ENCODE results near the gene FBXW11.

The FBXW11 gene

GRCh38 chr5:172015346-172015745 is 8.9 kb upstream of the FBXW11 start:
- no peak for FAIRE-seq

DNA sequence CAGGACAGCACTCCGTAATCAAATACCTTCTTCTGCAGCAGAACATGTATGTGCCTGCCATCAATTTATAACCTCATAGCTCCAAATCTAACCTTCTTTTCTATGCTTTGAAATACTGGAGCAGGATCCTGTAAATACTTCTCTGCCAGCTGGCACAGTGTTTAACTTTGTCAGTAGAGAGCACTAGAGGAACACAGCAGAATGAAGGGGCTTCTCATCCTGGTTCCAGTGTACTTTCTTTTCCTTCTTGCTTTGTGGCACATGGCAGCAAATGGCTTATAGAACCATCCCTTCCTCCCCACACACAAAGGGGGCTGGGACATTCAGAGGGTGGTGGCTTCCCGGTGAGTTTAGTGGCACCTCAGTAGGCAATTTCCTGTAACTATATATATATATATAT is 3.8 kb upstream of the FBXW11 start:
- no peak for FAIRE-seq

DNA sequence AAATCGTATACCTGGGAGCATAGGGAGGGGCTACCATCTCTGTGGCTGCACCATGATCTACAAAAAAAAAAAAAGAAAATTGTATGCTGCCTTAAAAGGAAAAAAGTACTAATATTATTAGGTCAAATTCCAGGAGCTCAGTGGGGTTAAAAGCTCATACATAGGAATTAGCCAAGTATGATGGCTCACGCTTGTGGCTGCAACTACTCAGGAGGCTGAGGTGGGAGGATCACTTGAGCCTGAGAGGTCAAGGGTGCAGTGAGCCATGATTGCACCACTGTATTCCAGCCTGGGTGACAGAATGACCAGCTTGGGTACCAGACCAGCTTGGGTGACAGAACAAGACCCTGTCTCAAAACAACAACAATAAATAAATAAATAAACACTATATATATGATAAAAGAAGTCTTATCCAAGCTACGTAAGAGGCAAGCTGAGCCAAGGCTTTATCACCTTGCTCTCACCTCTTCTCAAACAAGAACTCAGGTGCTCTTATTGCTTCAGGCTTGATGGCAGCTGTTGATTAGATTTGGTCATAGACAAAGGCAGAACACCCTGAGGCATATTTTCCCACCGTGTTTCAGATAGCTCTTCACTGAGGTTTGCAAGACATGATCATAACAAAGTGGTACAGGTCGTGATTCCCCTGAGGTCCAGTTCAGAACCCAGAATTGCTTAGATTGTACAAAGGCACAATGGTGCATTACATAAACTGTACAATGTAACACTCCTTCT is 3.3 kb upstream of the FBXW11 start:
- FAIRE-seq = no peak

DNA sequence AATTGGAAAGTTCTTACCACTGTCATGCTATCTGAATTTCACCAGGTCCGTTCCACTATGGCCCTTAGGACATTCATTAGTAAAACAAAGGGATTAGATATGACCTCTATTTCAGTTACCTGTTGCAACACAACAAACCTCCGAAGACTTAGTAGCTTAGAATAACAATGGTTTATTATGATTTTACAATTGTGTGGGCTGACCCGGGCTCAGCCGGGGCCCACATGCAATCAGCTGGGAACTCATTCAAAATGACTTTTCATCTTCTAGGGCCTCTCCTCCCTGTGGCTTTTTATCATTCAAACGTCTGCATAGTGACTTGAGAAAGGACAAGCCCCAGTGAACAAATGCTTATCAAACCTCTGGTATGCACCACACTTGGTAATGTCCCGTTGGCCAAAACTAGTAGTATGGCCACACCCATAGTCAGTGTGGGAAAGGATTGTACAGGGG is 2.3 kb upstream of the FBXW11 start:
- no peak for FAIRE-seq

DNA sequence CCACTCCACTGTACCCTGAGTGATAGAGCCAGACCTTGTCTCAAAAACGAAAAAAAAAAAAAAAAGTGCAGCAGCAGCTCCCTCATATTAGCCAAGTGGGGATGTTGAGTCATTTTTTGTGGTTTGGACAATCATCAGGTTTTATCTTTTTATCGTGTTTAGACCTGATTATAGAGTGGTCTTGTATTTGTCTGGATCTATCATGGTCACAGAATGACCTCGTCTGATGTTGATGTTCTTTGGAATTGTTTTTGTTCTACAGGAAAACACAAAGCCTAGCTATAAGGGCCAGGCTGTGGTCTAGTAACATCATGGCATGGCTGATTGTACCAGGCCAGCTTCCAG is 1.6 kb upstream of the FBXW11 start:
- FAIRE-seq = no peak

- no peak for FAIRE-seq
These were observed 1.0 kb upstream of the FBXW11 start for GRCh38 chr5:172007175-172008110.

DNA sequence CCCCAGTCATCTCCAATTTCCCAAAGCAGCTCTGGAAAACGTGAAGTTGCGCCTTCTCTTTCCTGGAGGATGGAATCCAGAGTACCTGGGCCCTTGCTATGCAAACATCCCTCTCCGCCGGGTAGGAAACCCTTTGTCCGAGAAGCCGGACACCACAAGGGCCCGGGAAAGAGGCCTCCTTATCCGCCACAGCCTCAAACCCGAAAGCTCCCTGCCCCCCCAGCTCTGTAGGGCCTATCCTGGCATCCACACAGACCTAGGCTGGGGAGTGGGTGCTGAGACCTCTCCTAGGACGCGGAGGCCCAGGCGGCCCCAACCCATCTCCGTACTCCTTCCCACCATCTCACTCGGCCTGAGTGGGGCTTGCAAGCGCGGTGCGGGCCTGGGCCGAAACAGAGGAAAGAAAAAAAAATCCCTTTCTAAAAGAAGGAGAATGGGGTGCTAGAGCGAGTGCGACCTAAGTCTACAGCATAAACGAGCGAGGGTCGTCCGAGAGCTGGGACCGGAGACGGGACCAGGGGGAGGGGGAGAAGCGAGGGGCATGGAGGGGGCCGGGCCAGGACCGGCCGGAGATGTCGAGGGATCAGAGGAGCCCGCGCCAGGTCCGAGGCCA is 624 bp downstream of the FBXW11 start:
- FAIRE-seq = no peak

GRCh38 chr5:172004824-172005237 is 1.6 kb downstream of the FBXW11 start:
- FAIRE-seq = no peak

- FAIRE-seq = no peak
These were observed 2.7 kb downstream of the FBXW11 start for GRCh38 chr5:172003746-172004145.

DNA sequence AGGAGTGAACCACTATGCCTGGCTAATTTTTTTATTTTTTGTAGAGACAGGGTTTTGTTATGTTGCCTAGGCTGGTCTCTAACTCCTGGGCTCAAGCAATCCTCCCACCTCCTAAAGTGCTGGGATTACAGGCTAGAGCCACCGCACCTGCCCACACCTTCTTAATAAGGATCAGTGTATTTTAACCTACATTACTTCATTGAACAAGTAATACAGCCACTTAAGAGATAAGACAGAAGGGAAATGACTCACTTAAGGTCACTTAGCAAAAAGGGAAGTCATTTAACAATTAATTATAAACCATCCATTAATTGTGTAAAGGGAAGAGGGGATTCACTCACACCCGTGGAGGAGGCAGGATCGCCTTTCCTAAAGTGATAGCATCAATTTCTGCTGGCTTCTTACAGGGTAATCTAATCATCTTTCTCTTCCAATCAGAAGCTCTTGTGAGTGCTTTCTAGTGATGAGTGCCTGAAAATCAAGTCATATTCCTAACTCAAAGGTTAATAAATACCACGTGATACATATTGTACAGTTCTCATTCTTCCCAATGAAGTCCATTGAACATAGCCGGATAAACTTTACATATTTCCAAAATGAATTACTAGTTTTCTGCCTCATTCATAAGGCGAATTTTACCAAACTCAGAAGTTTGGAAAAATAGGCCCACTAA is 3.5 kb downstream of the FBXW11 start:
- no peak for FAIRE-seq

- no peak for FAIRE-seq
These were observed 4.1 kb downstream of the FBXW11 start for GRCh38 chr5:172002310-172002709.

GRCh38 chr5:171999877-172000276 is 6.6 kb downstream of the FBXW11 start:
- no peak for FAIRE-seq

GRCh38 chr5:171999100-171999499 is 7.3 kb downstream of the FBXW11 start:
- FAIRE-seq = no peak

DNA sequence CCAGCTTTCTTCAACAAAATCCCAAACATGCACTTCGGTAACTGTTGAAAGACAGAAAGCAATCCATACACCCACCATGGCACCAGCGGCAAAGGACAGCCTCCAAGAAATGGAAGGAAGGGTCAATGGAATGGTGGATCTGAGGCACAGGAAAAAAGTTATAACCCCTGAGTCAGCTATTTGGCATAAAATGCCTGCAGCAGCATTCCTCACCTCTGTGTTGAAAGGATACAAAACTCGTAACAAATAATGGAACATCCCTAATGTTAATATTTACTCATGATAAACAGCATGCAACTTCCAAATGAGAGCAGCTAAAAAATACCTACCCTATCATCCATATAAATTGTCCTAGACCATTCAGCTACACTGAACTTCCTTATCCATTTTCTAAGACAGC is 9.4 kb downstream of the FBXW11 start:
- no peak for FAIRE-seq

DNA sequence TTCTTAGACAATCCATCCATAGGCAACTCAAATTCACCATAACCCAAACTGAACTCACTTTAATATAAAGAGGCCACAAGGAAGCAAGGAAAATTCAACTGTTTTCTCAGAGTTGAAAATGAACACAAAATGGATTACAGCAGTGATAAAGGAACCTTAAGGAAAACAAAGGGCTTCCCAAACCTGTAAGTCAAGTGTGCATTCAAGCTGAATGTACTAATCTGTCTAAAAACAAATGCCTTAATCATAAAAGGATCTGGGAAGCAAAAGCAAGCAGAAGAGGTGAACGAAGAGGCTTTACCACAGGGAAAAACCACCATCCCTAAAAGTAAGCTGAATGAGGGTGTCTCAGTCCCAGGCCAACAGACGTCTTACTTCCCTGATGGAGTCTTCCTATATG is 13.6 kb downstream of the FBXW11 start:
- no peak for FAIRE-seq

GRCh38 chr5:171992305-171992704 is 14.1 kb downstream of the FBXW11 start:
- FAIRE-seq = no peak

- FAIRE-seq = no peak
These were observed 15.8 kb downstream of the FBXW11 start for GRCh38 chr5:171990713-171991015.

- no peak for FAIRE-seq
These were observed 16.3 kb downstream of the FBXW11 start for GRCh38 chr5:171989946-171990712.

- FAIRE-seq = no peak
These were observed 17.2 kb downstream of the FBXW11 start for GRCh38 chr5:171989276-171989675.

- FAIRE-seq = no peak
These were observed 19.7 kb downstream of the FBXW11 start for GRCh38 chr5:171986772-171987171.

DNA sequence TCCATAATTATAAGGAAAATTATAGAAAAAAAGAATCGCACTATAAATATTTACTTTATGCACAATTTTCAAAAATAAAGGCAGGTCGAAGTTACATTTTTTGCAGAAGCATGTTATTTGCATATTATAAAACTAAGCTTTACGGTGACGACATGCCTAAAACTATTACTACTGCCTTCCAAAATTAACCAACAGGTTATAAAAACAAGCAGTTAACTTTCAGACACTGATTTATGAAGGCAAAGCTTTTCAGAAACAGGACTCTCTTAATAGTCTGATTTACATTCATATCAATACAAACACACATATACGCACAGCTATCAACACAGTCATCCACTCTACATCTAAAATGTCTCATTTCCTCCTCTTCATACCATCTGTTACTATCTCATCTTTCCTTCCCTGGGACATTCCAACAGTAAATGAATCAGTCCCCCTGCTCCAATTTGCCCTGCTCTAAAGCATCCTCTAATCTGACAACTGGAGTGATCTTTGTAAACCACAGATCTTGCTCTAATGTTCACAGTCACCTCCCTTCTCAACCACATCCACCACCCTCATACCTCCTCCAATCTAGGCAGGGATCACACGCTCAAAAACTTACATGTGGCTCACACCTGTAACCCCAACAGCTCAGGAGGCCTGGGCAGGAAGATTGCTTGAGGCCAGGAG is 21.6 kb downstream of the FBXW11 start:
- no peak for FAIRE-seq

DNA sequence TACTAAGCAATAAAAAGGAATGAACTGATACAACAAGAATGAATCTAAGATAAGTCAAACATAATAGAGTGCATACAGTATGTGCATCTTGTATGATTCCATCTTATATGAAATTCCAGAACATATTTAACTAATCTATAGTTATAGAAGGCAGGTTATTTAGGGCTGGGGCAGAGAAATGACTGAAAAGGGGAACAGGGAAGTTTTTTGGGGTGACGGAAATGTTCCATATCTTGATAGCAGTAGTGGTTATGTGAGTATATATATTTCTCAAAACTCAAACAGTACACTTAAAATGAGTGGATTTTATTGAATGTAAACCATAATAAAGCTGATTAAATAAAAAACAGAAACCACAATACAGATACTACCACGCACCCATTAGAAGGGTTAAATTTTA is 24.6 kb downstream of the FBXW11 start:
- no peak for FAIRE-seq

Data from TTC549 (cell line).